IMR-90 (cell line): ENCODE results near the gene ZMYM1. TPM values are rescaled to one million over a fixed set of nuclear protein-coding genes. Genes with fewer than 3 reads are reported as not detected.
A peak's percentile ranks its signal among the peaks of the same experiment; 100 is the strongest.

Source experiments
- ATAC-seq: fragments of 200-7000 bp; cut with Tn5 transposase; 2 replicates; pipeline ENCODE4 v1.9.1; 2020; ENCODE audit warnings: low read depth, mild to moderate bottlenecking, moderate library complexity
- BruUV-seq: library from RNA; stranded (reverse); fragments of 400-500 nt; replicated peaks from 2 replicates; lab custom pipeline; 2021; lab: Mats Ljungman, UMichigan
- CTCF ChIA-PET: fragments of 300-600 bp; formaldehyde crosslinking; extraction: SDS; loops from one replicate; lab custom pipeline; 2021; ENCODE audit warnings: antibody characterized with exemption; lab: Yijun Ruan, JAX
- POLR2A ChIA-PET: fragments of 300-600 bp; sonication (Branson Sonifier 250); formaldehyde crosslinking; loops from one replicate; lab custom pipeline; 2022; ENCODE audit warnings: antibody characterized with exemption; ENCODE audit not compliant: unreplicated experiment; lab: Charles Lee
- DNase-seq: peaks from one replicate; pipeline ENCODE4 v3.0.0; 2013
- H2AFZ ChIP-seq: replicated peaks from 2 replicates; pipeline ENCODE3; 2013; ENCODE audit warnings: low read length, mild to moderate bottlenecking; ENCODE audit not compliant: poor library complexity
- H2AK5ac ChIP-seq: 2 replicates; pipeline ENCODE4 v1.6.1; 2013; ENCODE audit warnings: low read depth, low read length, inconsistent platforms
- H2AK9ac ChIP-seq: replicated peaks from 2 replicates; pipeline ENCODE3; 2013; ENCODE audit warnings: mild to moderate bottlenecking, low read depth, low read length, moderate library complexity; ENCODE audit not compliant: poor library complexity
- H2BK120ac ChIP-seq: 2 replicates; pipeline ENCODE4 v1.6.1; 2013; ENCODE audit warnings: low read depth, low read length, inconsistent platforms
- H2BK15ac ChIP-seq: 3 replicates; pipeline ENCODE4 v1.6.1; 2013; ENCODE audit warnings: low read depth, low read length, inconsistent platforms
- H2BK20ac ChIP-seq: 2 replicates; pipeline ENCODE4 v1.6.1; 2013; ENCODE audit warnings: low read depth, mild to moderate bottlenecking, inconsistent platforms, low read length, moderate library complexity
- H2BK5ac ChIP-seq: 2 replicates; pipeline ENCODE4 v1.6.1; 2013; ENCODE audit warnings: mild to moderate bottlenecking, low read depth, low read length, inconsistent platforms; ENCODE audit not compliant: poor library complexity, severe bottlenecking
- H3K14ac ChIP-seq: replicated peaks from 2 replicates; pipeline ENCODE4 v1.6.1; 2013; ENCODE audit warnings: low read depth, low read length, inconsistent platforms
- H3K18ac ChIP-seq: 2 replicates; pipeline ENCODE4 v1.6.1; 2013; ENCODE audit warnings: low read depth, low read length, control low read depth
- H3K23ac ChIP-seq: 2 replicates; pipeline ENCODE4 v1.6.1; 2013; ENCODE audit warnings: low read depth, low read length, inconsistent platforms
- H3K27ac ChIP-seq: 2 replicates; pipeline ENCODE4 v1.5.1; 2013; ENCODE audit warnings: mild to moderate bottlenecking, control low read depth, low read length; ENCODE audit not compliant: insufficient read depth
- H3K27me3 ChIP-seq: 2 replicates; pipeline ENCODE4 v1.6.1; 2013; ENCODE audit warnings: low read length; ENCODE audit not compliant: control insufficient read depth, insufficient read depth
- H3K36me3 ChIP-seq: 2 replicates; pipeline ENCODE4 v1.6.1; 2013; ENCODE audit warnings: low read length, mixed read lengths; ENCODE audit not compliant: control insufficient read depth, insufficient read depth
- H3K4ac ChIP-seq: 2 replicates; pipeline ENCODE4 v1.6.1; 2013; ENCODE audit warnings: low read depth, low read length, inconsistent platforms
- H3K4me1 ChIP-seq: 2 replicates; pipeline ENCODE4 v1.6.1; 2013; ENCODE audit warnings: low read length, mixed read lengths; ENCODE audit not compliant: control insufficient read depth, insufficient read depth
- H3K4me2 ChIP-seq: 2 replicates; pipeline ENCODE4 v1.6.1; 2013; ENCODE audit warnings: low read depth, mild to moderate bottlenecking, control low read depth, low read length, moderate library complexity
- H3K4me3 ChIP-seq: 2 replicates; pipeline ENCODE4 v1.5.1; 2013; ENCODE audit warnings: low read depth, mild to moderate bottlenecking, control low read depth, low read length, moderate library complexity; ENCODE audit not compliant: insufficient read depth
- H3K56ac ChIP-seq: 2 replicates; pipeline ENCODE4 v1.6.1; 2013; ENCODE audit warnings: low read length, inconsistent platforms; ENCODE audit not compliant: insufficient read depth; ENCODE audit errors: extremely low read depth
- H3K79me1 ChIP-seq, 2 experiments: 2 replicates each; pipeline ENCODE4 v1.6.1; 2013; ENCODE audit warnings: low read length in 2 of 2, inconsistent platforms in 1 of 2, low read depth in 1 of 2
- H3K9ac ChIP-seq: 2 replicates; pipeline ENCODE4 v1.6.1; 2013; ENCODE audit warnings: low read depth, low read length, control low read depth
- H3K9me1 ChIP-seq: 2 replicates; pipeline ENCODE4 v1.6.1; 2013; ENCODE audit warnings: low read length, inconsistent platforms; ENCODE audit not compliant: insufficient read depth
- H3K9me3 ChIP-seq: 2 replicates; pipeline ENCODE4 v1.6.1; 2013; ENCODE audit warnings: low read length; ENCODE audit not compliant: control insufficient read depth, insufficient read depth
- H4K20me1 ChIP-seq: 2 replicates; pipeline ENCODE4 v1.6.1; 2013; ENCODE audit warnings: low read length, inconsistent platforms; ENCODE audit not compliant: insufficient read depth
- H4K5ac ChIP-seq: 2 replicates; pipeline ENCODE4 v1.6.1; 2013; ENCODE audit warnings: mild to moderate bottlenecking, low read depth, low read length, control low read depth
- H4K8ac ChIP-seq, 2 experiments: 2 replicates each; pipeline ENCODE4 v1.6.1; 2013; ENCODE audit warnings: low read depth in 2 of 2, low read length in 2 of 2, control low read depth in 1 of 2, inconsistent platforms in 1 of 2
- H4K91ac ChIP-seq: 2 replicates; pipeline ENCODE4 v1.6.1; 2013; ENCODE audit warnings: low read depth, low read length, inconsistent platforms; ENCODE audit not compliant: insufficient read depth
- BHLHE40 ChIP-seq: fragments of 150-350 bp; IDR thresholded peaks from 2 replicates; pipeline ENCODE4 v1.6.1; 2016; ENCODE audit warnings: mild to moderate bottlenecking, low read depth, low read length
- CTCF ChIP-seq: conservative IDR thresholded peaks from 2 replicates; pipeline ENCODE4 v1.5.1; 2012; ENCODE audit warnings: mild to moderate bottlenecking, low read depth, low read length, improper control_type of control experiment
- MAZ ChIP-seq: IDR thresholded peaks from 2 replicates; pipeline ENCODE4 v1.6.1; 2012; ENCODE audit warnings: low read depth, mild to moderate bottlenecking, low read length, improper control_type of control experiment, moderate library complexity, borderline replicate concordance
- NFE2L2 ChIP-seq: fragments of 150-350 bp; IDR thresholded peaks from 2 replicates; pipeline ENCODE4 v1.6.1; 2016; ENCODE audit warnings: low read depth, mild to moderate bottlenecking, low read length
- SMC3 ChIP-seq: fragments of 150-350 bp; IDR thresholded peaks from 2 replicates; pipeline ENCODE4 v1.6.1; 2016; ENCODE audit warnings: low read depth, mild to moderate bottlenecking, antibody characterized with exemption, low read length, moderate library complexity
- dilution Hi-C: fragments of 300-500 bp; cut with HindIII; formaldehyde crosslinking; loops from one replicate; pipeline ENCODE4 v1.14.3; 2018; ENCODE audit warnings: low sequenced_read_pairs; ENCODE audit not compliant: unreplicated experiment
- in situ Hi-C: fragments of 300-500 bp; cut with MboI; formaldehyde crosslinking; loops from 3 replicates; pipeline ENCODE4 v1.14.3; 2019; ENCODE audit warnings: low sequenced_read_pairs, inconsistent platforms, mixed read lengths
- intact Hi-C: fragments of 100-400 bp; cut with micrococcal nuclease; formaldehyde crosslinking; loops from 2 replicates; pipeline ENCODE4 v1.10.0; 2022
- polyA plus RNA-seq, 3 experiments: library from polyadenylated mRNA; depleted of rRNA; stranded (reverse); fragments of >200 nt; gene quantifications; 2 replicates each; pipeline ENCODE4 v1.2.3, GENCODE V29; 2012; ENCODE audit warnings: low replicate concordance in 1 of 3
- total RNA-seq: library from RNA; depleted of rRNA; stranded (reverse); fragments of >200 nt; gene quantifications from 2 replicates; pipeline ENCODE4 v1.2.3, GENCODE V29; 2012
- TF ChIP-seq, protein P1 (sequence below): fragments of 150-350 bp; IDR thresholded peaks from 2 replicates; pipeline ENCODE4 v1.6.1; 2017; ENCODE audit warnings: mild to moderate bottlenecking, antibody characterized with exemption, low read length, low read depth

The ZMYM1 gene
- total and polyA plus RNA-seq, 2 of the 4 experiments (the other 2 are of a cell fraction) = 7.2 to 33.9 TPM

DNA sequence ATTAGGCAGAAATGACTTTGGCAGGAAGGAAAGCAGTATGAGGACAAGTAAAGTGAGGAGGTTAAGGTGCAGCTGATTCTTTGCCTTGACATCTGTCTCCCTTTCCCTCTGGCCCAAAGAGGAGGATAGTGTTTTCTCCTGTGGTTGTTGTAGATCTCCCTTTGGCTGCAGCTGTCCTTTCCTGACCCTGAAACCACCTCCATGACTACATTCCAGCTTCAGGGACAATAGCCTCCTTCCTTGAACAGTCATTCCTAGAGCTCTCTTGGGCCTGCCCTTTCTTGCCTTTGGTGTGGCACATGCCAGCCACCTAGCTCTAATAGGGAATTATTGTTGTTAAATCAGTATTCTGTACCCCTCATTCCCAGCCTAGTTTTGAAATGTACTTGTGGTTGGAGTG is 6.2 kb downstream of the ZMYM1 start:
- intact Hi-C loops (no loop called here), in situ Hi-C loops (no loop called here), dilution Hi-C loops (no loop called here)
- no TSS peak for BruUV-seq
- Histone ChIP-seq H3K9me1 (peaks cover 5% of the 10 kb centered on the region; the same call in 1 of the 2 replicates), H2BK15ac (no peak overlapping the region), H4K20me1 (peaks cover 5% of the 10 kb centered on the region; the same call in 1 of the 2 replicates), H2AFZ (no peak overlapping the region), H2AK9ac (no peak overlapping the region), H3K9me3 (no peaks in the 10 kb centered on the region), H2BK5ac (no peak overlapping the region), H3K18ac (no peak overlapping the region), H3K14ac (no peak overlapping the region), H3K4me3 (no peak overlapping the region), H3K4me1 (peaks cover 4% of the 10 kb centered on the region; the same call in 1 of the 2 replicates), H3K4ac (no peak overlapping the region), H2BK120ac (no peak overlapping the region), H3K9ac (no peak overlapping the region), H3K27ac (no peak overlapping the region), H4K91ac (no peak overlapping the region), H3K79me1 (peaks cover 17 to 47% of the 10 kb centered on the region in 2 experiments), H3K56ac (no peak overlapping the region), H2AK5ac (no peak overlapping the region), H3K27me3 (no peaks in the 10 kb centered on the region), H3K36me3 (0 out of 2 replicates have a peak, but pooled peaks cover 1% of the 10 kb centered on the region), H3K4me2 (no peak overlapping the region; the same call in 1 of the 2 replicates), H4K5ac (no peak overlapping the region), H4K8ac (no peak overlapping the region; a peak in 1 of 4 replicates), H3K23ac (no peak overlapping the region), H2BK20ac (no peak overlapping the region)
- ChIA-PET POLR2A (no interaction called here), CTCF (no interaction called here)
- TF ChIP-seq CTCF (no peak), NFE2L2 (no peak), MAZ (no peak), BHLHE40 (no peak), SMC3 (no peak)
- TF ChIP-seq, protein P1, sequence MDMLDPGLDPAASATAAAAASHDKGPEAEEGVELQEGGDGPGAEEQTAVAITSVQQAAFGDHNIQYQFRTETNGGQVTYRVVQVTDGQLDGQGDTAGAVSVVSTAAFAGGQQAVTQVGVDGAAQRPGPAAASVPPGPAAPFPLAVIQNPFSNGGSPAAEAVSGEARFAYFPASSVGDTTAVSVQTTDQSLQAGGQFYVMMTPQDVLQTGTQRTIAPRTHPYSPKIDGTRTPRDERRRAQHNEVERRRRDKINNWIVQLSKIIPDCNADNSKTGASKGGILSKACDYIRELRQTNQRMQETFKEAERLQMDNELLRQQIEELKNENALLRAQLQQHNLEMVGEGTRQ = no peak
- ATAC-seq = peak; percentile 49
- no peak for DNase-seq
